ENCODE data around the gene ADORA2A. TPM values are rescaled to one million over a fixed set of nuclear protein-coding genes. Genes with fewer than 3 reads are reported as not detected.
A peak's percentile ranks its signal among the peaks of the same experiment; 100 is the strongest.

Gene ADORA2A
- total and polyA plus RNA-seq, 10 of the 15 experiments (the other 5 are each of a cell fraction or from before 2014, with no cell fraction given): 0.69 to 31.2 (median 18.3) TPM

GRCh38 chr22:24420977-24421343 is 6.4 kb upstream of the ADORA2A start:
- SMC1A ChIA-PET (ENCODE audit: uncharacterized antibody, unreplicated experiment): interaction anchor here (0.8 to 8.9 kb wide), 7 partner anchors 16 to 102 kb away, joined by 3 to 48 read pairs (median 9); no protein-coding TSS in a partner anchor
- H3K4me3 ChIP-seq: no peak overlapping the region
- H3K79me2 ChIP-seq (ENCODE audit: control insufficient read depth, insufficient read depth, low read length): peaks cover 10% of the 10 kb centered on the region
- ATAC-seq: no peak
- H3K4me1 ChIP-seq (ENCODE audit: control insufficient read depth, insufficient read depth, low read length): no peaks in the 10 kb centered on the region; the same call in 1 of the 2 replicates
- BruUV-seq (replicated peaks): no TSS peak
- intact Hi-C loops (cut with micrococcal nuclease; ENCODE audit: unreplicated experiment) (no loop called here), in situ Hi-C loops (cut with MboI) (no loop called here)
- H3K4me2 ChIP-seq (ENCODE audit: control insufficient read depth, insufficient read depth): no peak overlapping the region
- H2AFZ ChIP-seq (ENCODE audit: control insufficient read depth, low read depth, low read length): no peak overlapping the region
- DNase-seq (ENCODE audit: low read depth, low spot score): no peak
- CTCF ChIA-PET: interaction anchor here (0.9 to 19.9 kb wide), 7 partner anchors 10 to 103 kb away, joined by 3 to 332 read pairs (median 4); no protein-coding TSS in a partner anchor
- H3K9me3 ChIP-seq (replicated peaks; ENCODE audit: control insufficient read depth, insufficient read depth, low read length): no peaks in the 10 kb centered on the region
- FAIRE-seq: no peak
- H3K36me3 ChIP-seq (ENCODE audit: control insufficient read depth in 2 of 2, insufficient read depth in 2 of 2, low read length in 1 of 2): peaks cover 0 to 3% of the 10 kb centered on the region in 2 experiments; a peak in 3 of 4 replicates
- TF ChIP-seq SMAD1 (IDR thresholded peaks at IDR 0.05; ENCODE audit: low read depth, partially characterized antibody) (no peak), ZNF384 (IDR thresholded peaks at IDR 0.05; ENCODE audit: borderline replicate concordance, low read depth, low read length) (no peak)
- RAD21 ChIA-PET (ENCODE audit: unreplicated experiment): interaction anchor here (0.6 to 10.4 kb wide), 9 partner anchors 11 to 109 kb away, joined by 3 to 107 read pairs (median 4); no protein-coding TSS in a partner anchor
- H3K27ac ChIP-seq (ENCODE audit: control insufficient read depth, insufficient read depth): no peak overlapping the region
- POLR2A ChIA-PET: interaction anchor here (0.5 to 0.9 kb wide), 2 partner anchors 83 to 108 kb away, joined by 4 to 8 read pairs; no protein-coding TSS in a partner anchor
- no peak overlapping the region for H3K9ac ChIP-seq (ENCODE audit: control insufficient read depth, insufficient read depth, low read length)
- no peaks in the 10 kb centered on the region for H3K27me3 ChIP-seq (replicated peaks in 1 of 2; ENCODE audit: control insufficient read depth in 2 of 2, insufficient read depth in 2 of 2, low read length in 1 of 2)
- 72% methylated on average over 11 of the region's 11 CpGs for WGBS (ENCODE audit: insufficient coverage, insufficient replicate concordance, low lambda C conversion rate, missing lambda C conversion rate)
- no peaks in the 10 kb centered on the region for H4K20me1 ChIP-seq (ENCODE audit: control insufficient read depth, insufficient read depth)

- H3K4me1 ChIP-seq (ENCODE audit: control insufficient read depth, insufficient read depth, low read length): peaks cover 4% of the 10 kb centered on the region
- no peak overlapping the region for H3K27ac ChIP-seq (ENCODE audit: control insufficient read depth, insufficient read depth)
- H3K27me3 ChIP-seq (replicated peaks in 1 of 2; ENCODE audit: control insufficient read depth in 2 of 2, insufficient read depth in 2 of 2, low read length in 1 of 2): no peaks in the 10 kb centered on the region
- SMC1A ChIA-PET (ENCODE audit: uncharacterized antibody, unreplicated experiment): interaction anchor here (0.8 to 8.9 kb wide), 7 partner anchors 15 to 100 kb away, joined by 3 to 48 read pairs (median 9); no protein-coding TSS in a partner anchor
- FAIRE-seq (no peak), ATAC-seq (peak; percentile 31), DNase-seq (ENCODE audit: low read depth, low spot score) (no peak)
- no peak overlapping the region for H2AFZ ChIP-seq (ENCODE audit: control insufficient read depth, low read depth, low read length)
- intact Hi-C loops (cut with micrococcal nuclease; ENCODE audit: unreplicated experiment): no loop called here
- no TSS peak for BruUV-seq (replicated peaks)
- H3K79me2 ChIP-seq (ENCODE audit: control insufficient read depth, insufficient read depth, low read length): peaks cover 15% of the 10 kb centered on the region
- 33% methylated on average over 9 of the region's 9 CpGs for WGBS (ENCODE audit: insufficient coverage, insufficient replicate concordance, low lambda C conversion rate, missing lambda C conversion rate)
- peaks cover 0 to 3% of the 10 kb centered on the region in 2 experiments; a peak in 3 of 4 replicates for H3K36me3 ChIP-seq (ENCODE audit: control insufficient read depth in 2 of 2, insufficient read depth in 2 of 2, low read length in 1 of 2)
- H3K4me2 ChIP-seq (ENCODE audit: control insufficient read depth, insufficient read depth): no peak overlapping the region
- no peaks in the 10 kb centered on the region for H4K20me1 ChIP-seq (ENCODE audit: control insufficient read depth, insufficient read depth)
- no peak overlapping the region for H3K4me3 ChIP-seq
- no peaks in the 10 kb centered on the region for H3K9me3 ChIP-seq (replicated peaks; ENCODE audit: control insufficient read depth, insufficient read depth, low read length)
- CTCF ChIA-PET: interaction anchor here (0.5 to 19.9 kb wide), 12 partner anchors 10 to 145 kb away, joined by 3 to 332 read pairs (median 4); no protein-coding TSS in a partner anchor
- RAD21 ChIA-PET (ENCODE audit: unreplicated experiment): interaction anchor here (0.6 to 10.4 kb wide), 9 partner anchors 12 to 108 kb away, joined by 3 to 107 read pairs (median 4); no protein-coding TSS in a partner anchor
- in situ Hi-C loops (cut with MboI): no loop called here
- POLR2A ChIA-PET: interaction anchor here (0.6 to 1.3 kb wide), 3 partner anchors 82 to 98 kb away, joined by 3 to 8 read pairs (median 4); no protein-coding TSS in a partner anchor
- H3K9ac ChIP-seq (ENCODE audit: control insufficient read depth, insufficient read depth, low read length): no peak overlapping the region
- TF ChIP-seq ETV6 (conservative IDR thresholded peaks at IDR 0.05 in 1 of 2, IDR thresholded peaks at IDR 0.05 in 1 of 2; ENCODE audit: borderline replicate concordance in 1 of 2, low read depth in 1 of 2) (no peak), RAD21 (IDR thresholded peaks at IDR 0.05; ENCODE audit: insufficient read depth, low read depth, low read length) (peak; percentile 52), CTCF (IDR thresholded peaks at IDR 0.05 in 2 of 3, conservative IDR thresholded peaks at IDR 0.05 in 1 of 3; ENCODE audit: control insufficient read depth in 2 of 3, extremely low read depth in 1 of 3, insufficient read depth in 1 of 3, low read depth in 3 of 3, low read length in 3 of 3) (peak in 2 of 3 experiments; percentile 45 to 48; a peak in 4 of 6 replicates), RUNX3 (IDR thresholded peaks at IDR 0.05; ENCODE audit: low read length) (peak; percentile 80), SMC3 (IDR thresholded peaks at IDR 0.05; ENCODE audit: borderline replicate concordance, low read length) (peak; percentile 30; the same call in 1 of the 2 replicates), NR2F1 (conservative IDR thresholded peaks at IDR 0.05) (peak; percentile 14; the same call in 1 of the 2 replicates)
Observed at GRCh38 chr22:24421428-24421931, 5.9 kb upstream of the ADORA2A start.
